ENCODE measurements around the gene POR. TPM values are rescaled to one million over a fixed set of nuclear protein-coding genes. Genes with fewer than 3 reads are reported as not detected.
A peak's percentile ranks its signal among the peaks of the same experiment; 100 is the strongest.

POR gene
- total and polyA plus RNA-seq, 12 donors, result 37.3 to 203 (median 65.5) TPM

DNA sequence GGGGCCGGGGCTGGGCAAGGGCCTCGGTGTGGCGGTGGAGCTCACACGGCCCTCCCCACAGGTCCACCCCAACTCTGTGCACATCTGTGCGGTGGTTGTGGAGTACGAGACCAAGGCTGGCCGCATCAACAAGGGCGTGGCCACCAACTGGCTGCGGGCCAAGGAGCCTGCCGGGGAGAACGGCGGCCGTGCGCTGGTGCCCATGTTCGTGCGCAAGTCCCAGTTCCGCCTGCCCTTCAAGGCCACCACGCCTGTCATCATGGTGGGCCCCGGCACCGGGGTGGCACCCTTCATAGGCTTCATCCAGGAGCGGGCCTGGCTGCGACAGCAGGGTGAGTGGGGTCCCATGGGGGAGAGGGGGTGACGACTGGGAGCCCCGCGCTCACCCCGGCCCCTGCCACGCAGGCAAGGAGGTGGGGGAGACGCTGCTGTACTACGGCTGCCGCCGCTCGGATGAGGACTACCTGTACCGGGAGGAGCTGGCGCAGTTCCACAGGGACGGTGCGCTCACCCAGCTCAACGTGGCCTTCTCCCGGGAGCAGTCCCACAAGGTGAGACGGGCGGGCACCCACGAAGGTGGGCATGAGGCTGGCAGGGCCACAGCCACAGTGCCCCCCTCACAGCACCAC is 70.7 kb downstream of the POR start:
- intact Hi-C loops (cut with DNase I), result loop anchor here in 2 of 10 donors (5.0 kb wide), 1 partner anchor 38 kb away; no protein-coding TSS in a partner anchor
- ATAC-seq (peak in 2 of 8 donors; percentile 1), DNase-seq (peak in 1 of 2 donors; percentile 61)
- Histone ChIP-seq H3K27ac (peak overlapping the region in 8 of 10 donors; percentile 6 to 56 (median 35)), H3K36me3 (peaks cover 9 to 77% (median 54%) of the 10 kb centered on the region in 9 donors), H3K9me3 (no peaks in the 10 kb centered on the region), H3K27me3 (no peaks in the 10 kb centered on the region), H3K4me1 (peaks cover under 1 to 28% (median 9%) of the 10 kb centered on the region in 9 donors), H3K4me3 (no peak overlapping the region)
- 81 to 83% methylated on average over 36 to 41 of the region's 41 CpGs for WGBS, 2 donors
- TF ChIP-seq, protein P1, sequence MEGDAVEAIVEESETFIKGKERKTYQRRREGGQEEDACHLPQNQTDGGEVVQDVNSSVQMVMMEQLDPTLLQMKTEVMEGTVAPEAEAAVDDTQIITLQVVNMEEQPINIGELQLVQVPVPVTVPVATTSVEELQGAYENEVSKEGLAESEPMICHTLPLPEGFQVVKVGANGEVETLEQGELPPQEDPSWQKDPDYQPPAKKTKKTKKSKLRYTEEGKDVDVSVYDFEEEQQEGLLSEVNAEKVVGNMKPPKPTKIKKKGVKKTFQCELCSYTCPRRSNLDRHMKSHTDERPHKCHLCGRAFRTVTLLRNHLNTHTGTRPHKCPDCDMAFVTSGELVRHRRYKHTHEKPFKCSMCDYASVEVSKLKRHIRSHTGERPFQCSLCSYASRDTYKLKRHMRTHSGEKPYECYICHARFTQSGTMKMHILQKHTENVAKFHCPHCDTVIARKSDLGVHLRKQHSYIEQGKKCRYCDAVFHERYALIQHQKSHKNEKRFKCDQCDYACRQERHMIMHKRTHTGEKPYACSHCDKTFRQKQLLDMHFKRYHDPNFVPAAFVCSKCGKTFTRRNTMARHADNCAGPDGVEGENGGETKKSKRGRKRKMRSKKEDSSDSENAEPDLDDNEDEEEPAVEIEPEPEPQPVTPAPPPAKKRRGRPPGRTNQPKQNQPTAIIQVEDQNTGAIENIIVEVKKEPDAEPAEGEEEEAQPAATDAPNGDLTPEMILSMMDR (IDR thresholded peaks at IDR 0.05), result no peak

- H3K4me3 ChIP-seq, result no peak overlapping the region
- WGBS, 2 donors, result 81 to 82% methylated on average over 20 of the region's 20 CpGs
- TF ChIP-seq, protein P1 (IDR thresholded peaks at IDR 0.05), result no peak
- ATAC-seq (no peak), DNase-seq (no peak)
- intact Hi-C loops (cut with DNase I), result loop anchor here in 2 of 10 donors (5.0 kb wide), 1 partner anchor 39 kb away; no protein-coding TSS in a partner anchor
- H3K27me3 ChIP-seq, result no peaks in the 10 kb centered on the region
- H3K9me3 ChIP-seq, result no peaks in the 10 kb centered on the region
- peaks cover 4 to 34% (median 14%) of the 10 kb centered on the region in 9 donors for H3K4me1 ChIP-seq
- peaks cover 2 to 71% (median 49%) of the 10 kb centered on the region in 9 donors for H3K36me3 ChIP-seq
- peak overlapping the region in 7 of 10 donors; percentile 20 to 56 (median 39) for H3K27ac ChIP-seq
Measured at GRCh38 chr7:75986147-75986781, 71.3 kb downstream of the POR start.

DNA sequence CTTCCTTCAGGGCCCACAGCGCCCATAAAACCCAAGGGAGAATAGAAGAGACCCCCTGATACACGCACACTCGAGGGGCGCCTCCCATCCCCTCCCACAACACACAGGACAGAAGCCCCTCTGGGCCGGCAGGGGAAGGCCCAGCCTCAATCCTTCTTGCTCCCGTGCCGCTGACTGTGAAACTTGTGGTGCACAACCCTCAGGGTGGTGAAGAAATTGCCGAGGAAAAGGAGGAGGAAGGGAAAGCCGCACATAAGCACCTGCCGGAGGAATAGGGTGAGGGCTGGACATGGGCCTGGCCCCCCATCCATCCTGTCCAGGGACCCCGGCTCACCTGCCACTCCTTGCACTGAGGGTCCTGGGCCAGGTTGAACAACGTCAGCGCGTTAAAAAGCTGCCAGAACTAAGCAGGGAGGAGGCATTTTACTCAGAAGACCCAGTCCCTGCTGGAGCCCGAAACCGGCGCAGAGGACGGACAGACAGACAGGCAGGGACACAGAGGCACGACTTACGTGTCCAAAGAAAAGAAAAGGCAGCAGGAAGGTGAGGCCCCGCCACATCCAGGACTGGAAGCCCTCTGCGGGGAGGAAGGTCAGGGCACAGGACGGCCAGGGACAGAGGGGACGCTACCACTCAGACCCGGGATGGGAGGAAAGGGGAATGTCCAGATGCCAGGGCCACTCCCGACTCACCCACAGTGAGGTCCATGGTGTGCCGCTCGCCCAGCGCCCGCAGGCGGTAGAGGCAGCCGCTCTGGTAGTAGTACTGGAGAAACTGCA is 72.3 kb downstream of the POR start:
- intact Hi-C loops (cut with DNase I), result loop anchor here in 2 of 10 donors (5.0 kb wide), 1 partner anchor 40 kb away; no protein-coding TSS in a partner anchor

More for the DNA sequence above, 72.3 kb downstream of the POR start:
- DNase-seq, result no peak
- Histone ChIP-seq H3K4me3 (no peak overlapping the region), H3K27me3 (no peaks in the 10 kb centered on the region), H3K27ac (peak overlapping the region in 5 of 10 donors; percentile 20 to 56 (median 40)), H3K36me3 (peaks cover 0 to 67% (median 49%) of the 10 kb centered on the region in 9 donors), H3K9me3 (no peaks in the 10 kb centered on the region), H3K4me1 (peaks cover 8 to 42% (median 20%) of the 10 kb centered on the region in 9 donors)
- TF ChIP-seq, protein P1 (IDR thresholded peaks at IDR 0.05), result no peak
- no peak for ATAC-seq
- 91 to 92% methylated on average over 32 of the region's 32 CpGs for WGBS, 2 donors
